H1 (cell line): ENCODE measurements around the gene DHX38.

Experiments
- CHD2 ChIP-seq: IDR thresholded peaks from 2 replicates; pipeline ENCODE4 v1.6.1; 2012; ENCODE audit warnings: low read length, improper control_type of control experiment
- CTCF ChIP-seq, 3 experiments: IDR thresholded peaks; 1 replicate in 2 of 3; 2 replicates in 1 of 3; pipeline versions ENCODE4 v1.5.1 to v1.6.1; 2011; ENCODE audit warnings: low read length in 3 of 3, mild to moderate bottlenecking in 3 of 3, inconsistent platforms in 2 of 3, low read depth in 1 of 3, moderate library complexity in 1 of 3; ENCODE audit not compliant: insufficient read depth in 1 of 3; ENCODE audit errors: control extremely low read depth in 1 of 3

GRCh38 chr16:72124761-72125634, 31.4 kb downstream of the DHX38 start:
- TF ChIP-seq CTCF (IDR thresholded peaks at IDR 0.05; ENCODE audit: control extremely low read depth in 1 of 3, insufficient read depth in 1 of 3, low read depth in 1 of 3, low read length in 3 of 3) (peak; percentile 79 to 91 (median 82)), CHD2 (no peak)
